Activated CD4-positive, alpha-beta T cell treated with anti-CD3 and anti-CD28 coated beads, Interleukin-10, Interleukin-2, amounts not matched to agents 100 ng/mL and 50 ng/mL, durations not matched to agents 16 hours and 8 hours (primary cell): ENCODE results near the gene DSN1.
"Not testable (repeated sequence)": the region's sequence is repeated elsewhere in the genome, so short reads cannot be mapped to it uniquely, and the experiment has no call there.

Source experiments
- DNase-seq: peaks from one replicate; pipeline ENCODE4 v3.0.0-alpha.2; 2020

The DSN1 gene

GRCh38 chr20:36773597-36774390 lies at the start of gene DSN1:
DSN1 (minus strand) TSS chr20:36773763; CDS start chr20:36771458, 2,305 bp downstream.
- peak; percentile 99 for DNase-seq

DNA sequence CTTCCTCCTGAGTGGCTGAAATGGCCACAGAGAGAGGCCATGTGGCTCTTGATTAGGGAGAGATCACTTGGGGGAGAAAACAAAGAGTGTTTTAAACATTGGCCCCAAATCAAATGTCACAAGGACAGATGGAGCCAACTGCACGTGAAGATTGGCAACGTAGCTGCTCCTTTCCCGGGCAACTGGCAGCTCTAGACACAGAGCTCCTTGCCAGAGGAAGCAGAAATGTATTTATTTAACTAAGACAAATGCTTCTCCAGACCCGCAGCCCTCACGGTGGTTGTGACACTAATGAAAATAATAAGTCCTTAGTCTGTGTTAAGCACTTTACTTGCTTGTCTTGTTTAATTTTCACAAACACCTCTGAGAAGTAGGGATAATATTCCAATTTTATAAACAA lies 49.6 kb upstream of the DSN1 start:
- no peak for DNase-seq

GRCh38 chr20:36821964-36822437 lies 48.4 kb upstream of the DSN1 start:
- no peak for DNase-seq

DNA sequence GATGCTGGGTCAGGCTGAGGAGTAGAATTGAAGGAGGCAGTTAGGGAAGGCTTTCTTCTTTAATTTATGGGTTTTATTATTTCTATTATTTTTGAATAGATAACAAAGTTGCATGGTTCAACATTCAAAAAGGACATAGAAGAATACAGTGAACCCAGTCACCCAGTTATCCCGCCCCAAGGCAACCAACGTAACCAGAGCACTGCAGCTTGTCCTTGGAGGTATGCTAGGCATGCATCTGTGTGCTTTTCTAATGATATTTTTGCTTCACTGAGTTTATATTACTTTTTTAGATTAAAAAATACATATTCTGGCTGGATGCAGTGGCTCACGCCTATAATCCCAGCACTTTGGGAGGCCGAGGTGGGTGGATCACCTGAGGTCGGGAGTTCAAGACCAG lies 47.4 kb upstream of the DSN1 start:
- DNase-seq: no peak

- no peak for DNase-seq
Observed at GRCh38 chr20:36820073-36820472, 46.5 kb upstream of the DSN1 start.

DNA sequence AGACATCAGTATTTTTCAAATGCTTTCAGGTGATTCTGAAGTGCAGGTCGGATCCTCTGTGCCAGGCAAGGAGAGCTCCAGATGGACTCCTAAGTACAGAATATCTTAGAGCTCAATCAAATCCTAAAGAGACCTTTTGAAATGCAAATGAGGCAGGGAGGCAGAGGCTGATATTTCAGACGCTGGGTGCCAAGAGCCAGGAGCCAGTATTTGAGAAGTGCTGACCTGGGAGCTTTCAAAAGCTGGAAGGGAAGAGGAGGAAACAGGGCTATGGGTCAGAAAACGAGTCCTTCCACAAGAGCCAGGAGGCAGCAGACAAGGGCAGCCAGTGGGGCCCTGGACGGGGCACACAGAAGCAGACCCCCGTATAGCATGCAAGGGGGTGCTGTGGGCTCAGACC lies 46.1 kb upstream of the DSN1 start:
- DNase-seq: no peak

DNA sequence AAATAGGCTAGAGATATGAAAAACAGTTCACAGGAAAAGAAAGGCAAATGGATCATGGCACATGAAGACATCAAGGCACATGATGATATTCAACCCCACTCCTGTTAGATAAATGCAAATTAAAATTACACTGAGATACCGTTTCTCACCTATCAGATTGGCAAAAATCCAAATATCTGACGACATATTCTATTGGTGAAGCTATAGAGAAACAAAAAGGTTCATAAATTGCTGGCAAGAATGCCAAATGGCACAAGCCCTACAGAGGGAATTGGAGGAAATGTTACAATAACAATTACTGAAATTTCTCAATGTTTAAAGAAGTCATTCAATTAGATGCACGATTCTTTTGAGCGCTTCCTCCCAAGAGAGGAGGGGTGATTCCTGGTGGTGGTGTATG lies 45.3 kb upstream of the DSN1 start:
- DNase-seq: no peak

DNA sequence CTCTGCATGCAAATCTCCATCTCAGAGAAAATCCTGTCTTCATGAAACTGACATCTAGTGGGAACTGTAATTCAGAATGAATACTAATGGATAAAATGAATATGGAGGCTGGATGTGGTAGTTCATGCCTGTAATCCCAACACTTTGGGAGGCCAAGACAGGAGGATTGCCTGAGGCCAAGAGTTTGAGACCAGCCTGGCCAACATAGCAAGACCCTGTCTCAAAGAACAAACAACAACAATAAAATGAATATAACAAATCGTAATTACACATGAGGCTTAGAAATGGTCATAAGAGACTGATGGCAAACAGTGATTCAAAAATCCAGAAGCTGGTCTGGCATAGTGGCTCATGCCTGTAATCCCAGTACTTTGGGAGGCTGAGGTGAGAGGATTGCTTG lies 44.6 kb upstream of the DSN1 start:
- DNase-seq: no peak

DNA sequence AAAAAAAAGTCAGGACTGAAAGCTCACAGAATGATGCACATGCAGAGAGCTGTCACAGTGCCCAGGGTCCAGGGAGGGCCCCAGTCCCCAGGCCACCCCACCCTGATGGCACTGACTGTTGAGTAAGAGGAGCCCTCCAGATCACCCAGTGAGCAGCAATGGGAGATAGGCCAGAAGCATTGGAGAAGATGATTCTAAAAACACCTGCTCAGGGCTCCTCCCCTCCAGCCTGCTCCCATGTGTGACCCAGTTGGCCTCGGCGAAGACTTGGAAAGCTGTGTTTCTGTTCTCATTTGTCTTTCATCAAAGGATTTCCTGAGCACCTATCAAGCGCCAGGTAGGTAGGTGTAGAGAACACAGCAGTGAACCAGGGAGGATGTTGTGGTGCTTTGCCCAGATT lies 43.9 kb upstream of the DSN1 start:
- no peak for DNase-seq

DNA sequence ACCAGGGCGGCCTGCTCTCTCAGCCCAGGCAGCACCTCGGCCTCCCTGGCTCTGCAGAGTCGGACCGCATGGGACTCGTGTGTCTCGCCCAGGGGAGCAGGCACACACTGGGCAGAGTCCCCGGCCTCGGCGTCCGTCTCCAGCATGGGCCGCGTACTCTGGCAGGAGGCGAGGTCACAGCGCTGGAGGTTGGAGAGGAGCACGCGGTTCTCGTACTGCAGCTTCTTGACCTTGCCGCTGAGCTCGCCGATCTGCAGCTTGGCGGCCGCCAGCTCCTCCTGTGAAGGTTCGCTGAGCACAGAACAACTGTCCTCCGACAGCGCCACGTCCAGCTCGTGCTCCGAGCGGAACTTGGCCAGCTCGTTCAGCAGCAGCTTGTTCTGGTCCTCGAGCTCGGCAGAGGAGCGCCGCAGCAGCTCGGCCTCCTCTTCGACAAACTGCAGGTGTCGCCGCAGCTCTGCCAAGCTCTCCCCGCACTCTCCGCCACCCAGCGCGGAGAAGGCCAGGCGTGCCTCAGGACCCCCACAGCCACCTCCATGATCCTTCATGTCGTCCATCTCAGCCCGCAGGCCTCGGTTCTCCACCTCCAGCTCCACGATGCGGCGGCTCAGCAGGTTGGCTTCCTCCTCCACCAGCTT lies 42.0 kb upstream of the DSN1 start:
- no peak for DNase-seq

- DNase-seq: no peak
Observed at GRCh38 chr20:36812594-36813463, 39.3 kb upstream of the DSN1 start.

GRCh38 chr20:36808317-36809257 lies 35.0 kb upstream of the DSN1 start:
- DNase-seq: peak; percentile 76

- DNase-seq: no peak
Observed at GRCh38 chr20:36806049-36806448, 32.5 kb upstream of the DSN1 start.

- no peak for DNase-seq
Observed at GRCh38 chr20:36805396-36805795, 31.8 kb upstream of the DSN1 start.

- DNase-seq: no peak
Observed at GRCh38 chr20:36804425-36804824, 30.9 kb upstream of the DSN1 start.

DNA sequence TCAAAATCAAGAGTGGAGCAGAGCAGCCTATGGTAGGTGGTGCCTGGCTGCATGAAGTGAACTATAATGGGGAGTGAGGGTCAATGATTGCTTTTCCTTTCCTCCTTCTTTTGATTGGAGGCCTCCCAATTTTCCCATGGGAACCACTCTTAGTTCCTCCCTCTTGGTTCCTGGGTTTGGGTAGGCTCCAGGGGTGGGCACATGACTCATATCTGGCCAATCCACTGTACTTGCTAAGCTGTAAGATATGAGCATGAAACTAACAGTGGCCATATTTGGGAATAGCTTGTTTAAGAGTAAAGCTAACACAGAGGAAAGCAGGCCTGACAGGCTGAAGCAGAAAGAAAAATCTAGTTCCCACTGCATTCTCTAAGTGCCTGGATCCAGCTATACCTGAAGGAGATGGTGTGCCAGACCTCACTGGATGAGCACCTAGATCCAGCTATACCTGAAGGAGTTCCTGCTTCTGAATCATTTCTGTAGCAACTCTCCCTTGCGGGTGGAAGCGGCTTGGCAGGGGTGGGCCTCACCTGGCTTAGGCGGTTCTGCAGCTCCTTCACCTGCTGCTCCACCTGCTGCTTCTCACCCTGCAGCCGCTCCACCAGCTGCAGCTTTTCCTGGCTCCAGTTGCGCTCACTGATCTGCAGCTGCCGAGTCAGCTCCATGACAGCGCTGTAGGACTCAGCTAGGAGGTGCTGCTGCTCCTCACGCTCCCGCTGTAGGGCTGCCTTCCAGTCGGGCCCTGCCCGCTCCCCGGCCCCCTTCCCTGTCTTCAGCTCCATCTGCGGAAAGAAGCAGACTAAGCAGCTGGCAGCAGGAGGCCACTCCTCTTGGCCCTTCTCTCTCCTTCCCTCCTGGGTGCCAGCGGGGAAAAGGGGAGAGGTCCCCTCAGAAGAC lies 29.0 kb upstream of the DSN1 start:
- DNase-seq: no peak

DNA sequence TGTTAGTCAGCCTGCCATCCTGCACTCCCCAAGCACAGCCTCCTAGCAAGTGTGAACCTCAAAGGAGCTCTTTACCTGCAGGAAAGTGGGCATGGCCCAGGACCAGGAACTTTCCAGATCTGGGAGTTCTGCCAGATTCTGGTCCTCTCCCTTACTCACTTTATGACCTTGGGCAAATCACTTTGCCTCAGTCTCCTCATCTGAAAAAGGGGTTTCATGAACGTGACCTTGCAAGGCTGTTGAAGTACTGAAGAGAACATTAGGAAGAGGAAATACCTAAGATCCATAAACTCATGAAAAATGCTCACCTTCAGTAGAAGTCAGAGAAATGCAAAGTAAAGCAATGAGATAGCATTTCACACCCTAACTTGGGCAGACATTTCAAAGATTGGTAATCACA lies 26.8 kb upstream of the DSN1 start:
- no peak for DNase-seq

GRCh38 chr20:36799313-36799712 lies 25.8 kb upstream of the DSN1 start:
- DNase-seq: not testable (repeated sequence)

- DNase-seq: no peak
Observed at GRCh38 chr20:36796875-36797274, 23.3 kb upstream of the DSN1 start.

DNA sequence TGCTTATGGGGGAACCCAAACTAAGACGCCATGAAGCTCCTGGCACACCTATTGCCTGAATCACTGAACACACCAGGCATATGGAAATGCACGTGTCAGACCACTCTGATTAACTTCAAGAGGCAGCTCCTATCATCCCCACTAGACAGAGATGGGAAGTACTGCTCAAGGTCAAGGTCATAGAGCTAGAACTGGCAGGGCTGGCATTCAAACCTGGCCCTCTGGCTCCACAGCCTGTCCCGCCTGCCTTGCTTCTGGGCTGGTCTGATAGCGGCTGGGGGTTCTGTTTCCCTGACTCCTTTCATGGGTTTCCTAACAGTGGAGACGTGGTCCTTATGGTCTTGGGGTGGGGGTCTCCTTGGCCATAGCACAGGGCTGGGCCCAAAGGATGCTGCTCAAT lies 22.6 kb upstream of the DSN1 start:
- DNase-seq: no peak

GRCh38 chr20:36795691-36796090 lies 22.1 kb upstream of the DSN1 start:
- DNase-seq: no peak
